NCI-H69 (cell line): Measurements from ENCODE around the gene CALHM3.

Source experiments
- DNase-seq: peaks from one replicate; lab custom pipeline; 2025; lab: John Stamatoyannopoulos, UW

CALHM3 gene

DNA sequence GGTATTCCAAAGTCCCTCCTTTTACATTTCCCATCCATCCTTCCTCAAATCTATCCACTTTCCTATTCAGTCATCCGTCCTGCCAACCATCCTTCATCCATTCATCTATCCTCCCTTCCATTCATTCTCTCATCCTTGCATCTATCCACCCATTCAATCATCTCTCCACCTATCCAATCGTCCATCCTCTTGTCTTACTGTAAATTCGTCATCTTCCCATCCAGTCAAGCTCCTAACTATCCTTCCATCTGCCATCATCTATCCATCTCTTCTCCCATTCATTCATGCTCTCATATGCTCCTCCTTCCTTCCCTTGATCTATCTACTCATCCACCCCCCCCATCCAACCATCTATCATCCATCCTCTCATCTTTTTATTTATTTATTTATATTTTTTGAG lies 5.0 kb downstream of the CALHM3 start:
- DNase-seq, result no peak

DNA sequence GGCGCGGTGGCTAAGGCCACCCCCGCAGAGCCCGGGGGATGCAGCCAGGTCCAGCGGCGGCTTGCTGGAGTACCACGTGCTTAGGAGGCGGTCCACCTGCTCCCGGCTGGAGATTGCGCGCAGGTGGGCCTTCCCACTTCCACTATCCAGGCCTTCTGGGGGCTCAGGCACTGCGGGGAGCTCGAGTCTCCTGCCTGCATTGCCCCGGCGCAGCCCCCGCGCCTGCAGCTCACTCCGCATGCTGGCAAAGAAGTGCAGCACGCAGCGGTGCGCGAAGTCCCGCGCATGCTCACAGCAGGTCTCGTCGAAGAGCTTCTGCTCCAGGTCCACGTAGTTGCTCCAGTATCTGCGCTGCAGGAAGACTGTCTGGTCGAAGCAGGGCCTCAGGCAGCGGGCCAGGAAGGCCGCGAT lies 5.8 kb downstream of the CALHM3 start:
- peak; percentile 75 for DNase-seq

DNA sequence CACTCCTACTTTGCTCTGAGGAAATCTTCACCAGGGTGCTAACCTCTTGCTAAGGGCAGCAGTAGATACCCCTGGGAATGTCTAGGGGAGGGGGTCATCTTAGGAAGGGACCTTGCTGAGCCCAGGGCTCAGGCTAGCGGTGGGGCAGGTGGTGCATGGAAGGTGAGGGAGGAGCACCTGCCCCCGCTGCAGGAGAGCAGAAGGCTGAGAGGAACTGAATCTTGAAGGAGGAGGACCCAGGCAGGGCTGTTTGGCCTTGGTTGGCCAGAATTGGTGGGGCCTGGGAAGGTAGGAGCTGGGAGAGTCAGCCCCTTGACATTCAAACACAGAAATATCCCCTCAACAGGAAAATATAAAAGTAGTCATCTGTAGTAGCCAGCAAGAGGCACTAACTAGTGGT lies 7.0 kb downstream of the CALHM3 start:
- DNase-seq, result no peak

DNA sequence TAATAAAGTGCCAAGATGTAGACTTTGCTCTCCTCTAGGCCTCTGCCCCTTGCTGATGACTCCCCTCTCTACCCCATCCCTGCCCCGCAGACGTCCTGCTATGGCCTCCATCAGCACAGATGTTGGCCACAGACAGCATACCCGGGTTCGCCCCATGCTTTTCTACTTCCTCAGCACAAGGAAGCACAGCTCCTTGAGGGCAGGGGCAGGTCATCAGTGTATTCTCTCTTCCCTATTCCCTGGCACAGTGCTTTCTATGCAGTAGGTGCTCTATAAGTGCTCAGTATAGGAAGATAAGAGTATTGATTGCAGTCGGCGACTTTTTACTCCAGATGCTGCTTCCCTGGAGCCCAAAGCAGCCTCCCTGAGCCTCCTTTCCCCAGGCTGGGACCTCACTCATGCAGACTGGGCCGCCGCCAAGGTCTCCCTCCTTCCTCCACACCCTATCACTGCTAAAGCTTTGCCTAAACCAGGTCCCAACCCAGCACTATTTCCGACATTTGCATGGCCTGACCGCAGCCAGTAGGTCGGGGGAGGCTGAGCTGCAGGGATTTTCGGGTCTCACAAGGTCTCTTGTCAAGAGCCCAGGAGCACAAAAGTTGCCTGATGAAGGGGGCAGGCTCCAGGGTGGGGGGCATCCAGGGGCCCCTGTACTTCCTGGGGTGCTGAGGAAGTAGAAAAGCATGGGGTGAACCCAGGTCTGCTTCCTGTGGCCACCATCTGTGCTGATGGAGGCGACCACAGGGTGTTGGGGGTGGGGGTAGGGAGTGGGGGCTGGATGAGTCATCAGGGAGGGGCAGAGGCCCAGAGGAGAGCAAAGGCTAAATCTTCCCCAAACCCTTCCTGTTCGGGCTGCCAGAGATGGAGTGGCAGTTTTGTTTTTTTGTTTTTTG lies 8.0 kb downstream of the CALHM3 start:
- DNase-seq, result no peak

DNA sequence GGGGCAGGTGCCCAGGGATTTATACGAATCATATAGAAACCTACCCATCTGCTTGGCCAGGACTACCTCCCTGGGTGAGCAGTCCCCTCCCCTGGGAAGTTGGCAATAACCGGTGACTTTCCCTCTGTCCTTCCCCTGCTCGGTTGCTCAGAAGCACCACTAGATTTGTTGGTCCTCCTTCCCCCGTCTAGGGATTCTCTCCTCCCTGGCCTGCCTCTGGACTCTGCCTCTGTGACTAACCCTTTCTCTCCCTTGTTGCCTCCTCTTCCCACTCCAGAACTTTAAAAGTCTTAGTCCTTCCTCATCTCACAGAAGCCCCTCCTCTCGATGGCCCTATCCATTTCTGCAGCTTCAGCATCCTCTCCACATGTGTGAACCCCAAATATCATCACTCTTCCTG lies 9.8 kb downstream of the CALHM3 start:
- no peak for DNase-seq

DNA sequence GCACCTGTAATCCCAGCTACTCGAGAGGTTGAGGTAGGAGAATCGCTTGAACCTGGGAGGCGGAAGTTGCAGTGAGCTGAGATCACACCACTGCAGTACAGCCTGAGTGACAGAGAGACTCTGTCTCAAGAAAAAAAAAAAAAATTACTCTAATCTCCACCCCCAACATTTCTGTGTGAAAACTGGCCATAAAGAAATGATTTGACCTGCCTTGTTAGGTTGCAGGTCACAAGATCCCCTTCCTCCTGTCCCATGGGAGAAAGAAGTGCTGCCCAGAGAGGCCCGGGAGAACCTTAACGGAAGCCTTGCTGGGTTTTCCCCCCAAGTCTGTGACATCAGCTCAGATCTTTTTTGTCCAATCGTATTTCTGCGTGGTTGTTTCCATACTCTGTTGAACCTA lies 11.6 kb downstream of the CALHM3 start:
- DNase-seq, result no peak

DNA sequence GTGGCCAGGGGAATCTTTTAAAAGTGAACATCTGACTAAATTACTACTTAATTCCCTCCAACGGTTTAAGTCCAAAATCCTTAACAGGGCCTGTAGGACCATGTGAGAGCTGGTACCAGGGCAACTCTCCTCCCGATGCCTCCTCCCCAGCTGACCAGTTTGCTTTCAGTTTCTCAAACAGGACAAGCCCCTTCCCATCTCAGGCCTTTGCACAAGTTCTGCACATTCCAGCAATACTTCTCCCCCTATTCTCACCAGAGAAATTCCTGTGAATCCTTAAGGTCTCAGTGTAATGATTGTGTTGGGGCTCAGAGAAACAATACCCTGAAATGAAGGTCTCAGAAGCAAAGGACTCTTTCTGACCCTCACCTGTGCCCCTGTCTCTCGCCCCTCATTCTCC lies 12.3 kb downstream of the CALHM3 start:
- no peak for DNase-seq

DNA sequence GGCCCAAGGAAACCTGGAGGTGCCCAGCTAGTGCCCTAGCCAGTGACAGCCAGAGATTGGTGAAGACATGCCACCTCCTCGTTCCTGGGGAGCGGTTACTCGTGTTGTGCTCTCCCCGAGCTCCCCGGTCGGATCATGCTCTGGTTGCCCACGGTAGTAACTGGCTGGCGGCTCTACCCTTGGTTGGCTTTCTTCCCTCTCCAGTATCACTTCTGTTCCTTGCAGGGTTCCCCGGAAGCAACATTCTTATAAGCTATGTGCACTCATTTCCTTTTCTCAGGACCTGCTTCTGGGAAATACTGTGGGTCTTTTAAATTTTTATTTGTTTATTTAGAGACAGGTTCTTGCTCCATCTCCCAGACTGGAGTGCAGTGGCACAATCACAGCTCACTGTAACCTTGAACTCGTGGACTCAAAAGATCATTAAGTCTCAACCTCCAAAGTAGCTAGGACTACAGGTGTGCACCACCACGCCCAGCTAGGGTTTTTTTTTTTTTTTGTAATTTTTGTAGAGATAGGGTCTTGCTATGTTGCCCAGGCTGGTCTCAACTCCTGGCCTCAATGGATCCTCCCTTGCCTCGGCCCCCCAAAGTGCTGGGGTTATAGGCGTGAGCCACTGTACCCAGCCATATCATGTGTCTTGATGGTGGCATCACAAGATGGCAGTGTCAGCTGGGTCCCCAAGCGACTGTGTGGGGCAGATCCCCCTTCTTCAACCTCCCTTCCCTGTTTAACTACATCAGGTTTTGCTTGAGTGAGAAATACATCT lies 13.4 kb downstream of the CALHM3 start:
- no peak for DNase-seq

DNA sequence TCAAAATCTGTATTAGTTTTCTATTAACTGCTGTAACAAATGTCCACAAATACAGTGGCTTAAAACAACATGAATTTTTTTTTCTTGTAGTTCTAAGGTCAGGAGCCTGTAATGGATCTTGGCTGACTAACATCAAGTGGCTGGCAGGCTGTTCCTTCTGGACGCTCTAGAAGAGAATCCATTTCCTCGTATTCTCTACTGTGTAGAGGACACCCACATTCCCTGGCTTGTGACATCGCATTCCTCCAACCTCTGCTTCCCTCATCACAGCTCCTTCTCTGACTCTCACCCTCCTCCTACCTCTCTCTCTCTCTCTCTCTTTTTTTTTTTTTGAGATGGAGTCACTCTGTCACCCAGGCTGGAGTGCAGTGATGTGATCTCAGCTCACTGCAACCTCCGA lies 15.5 kb downstream of the CALHM3 start:
- DNase-seq, result no peak

DNA sequence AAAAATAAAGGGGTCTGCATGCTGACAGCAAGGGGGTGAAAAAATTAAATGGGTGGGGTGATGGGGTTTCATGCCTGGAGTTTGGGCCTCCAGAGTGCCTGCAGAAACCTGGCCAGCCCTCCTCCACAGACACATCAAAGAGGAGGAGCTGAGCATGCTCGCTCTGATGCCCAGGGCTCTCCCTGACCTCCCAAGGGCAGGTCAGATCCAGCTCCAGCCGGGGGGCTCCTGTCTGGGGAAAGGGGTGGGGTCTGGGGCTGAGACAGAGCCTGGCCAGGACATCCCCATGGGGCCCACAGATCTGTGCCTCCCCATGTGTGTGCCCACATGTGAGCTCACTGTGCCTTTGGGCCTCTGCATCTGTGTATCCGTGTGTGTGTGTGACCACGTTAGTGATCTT lies 19.4 kb downstream of the CALHM3 start:
- DNase-seq, result no peak

DNA sequence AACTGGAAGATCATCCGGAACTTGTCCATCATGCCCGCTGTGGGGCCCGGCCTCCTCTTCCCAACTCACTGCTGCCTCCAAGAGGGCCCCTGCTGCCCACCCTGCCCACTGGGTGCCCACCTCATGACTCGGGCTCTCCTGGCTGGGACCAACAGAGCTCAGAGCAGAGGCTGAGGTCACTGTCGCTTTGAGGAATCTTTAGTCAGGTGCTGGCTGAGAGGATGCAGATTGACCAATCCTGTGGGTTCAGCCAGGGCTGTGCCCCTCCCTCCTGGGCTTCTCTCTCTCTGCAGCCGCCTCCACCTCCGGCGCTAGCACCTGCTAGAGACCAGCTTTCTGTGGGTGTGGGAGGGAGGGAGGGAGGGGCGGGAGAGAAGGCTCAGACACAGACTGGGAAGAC lies 20.3 kb downstream of the CALHM3 start, which contains the start of gene CALHM1:
Gene CALHM1 (minus strand): TSS at position 181 of the 400 bp plus-strand sequence. CDS start 149 bp downstream, at position 32.
- peak; percentile 67 for DNase-seq

DNA sequence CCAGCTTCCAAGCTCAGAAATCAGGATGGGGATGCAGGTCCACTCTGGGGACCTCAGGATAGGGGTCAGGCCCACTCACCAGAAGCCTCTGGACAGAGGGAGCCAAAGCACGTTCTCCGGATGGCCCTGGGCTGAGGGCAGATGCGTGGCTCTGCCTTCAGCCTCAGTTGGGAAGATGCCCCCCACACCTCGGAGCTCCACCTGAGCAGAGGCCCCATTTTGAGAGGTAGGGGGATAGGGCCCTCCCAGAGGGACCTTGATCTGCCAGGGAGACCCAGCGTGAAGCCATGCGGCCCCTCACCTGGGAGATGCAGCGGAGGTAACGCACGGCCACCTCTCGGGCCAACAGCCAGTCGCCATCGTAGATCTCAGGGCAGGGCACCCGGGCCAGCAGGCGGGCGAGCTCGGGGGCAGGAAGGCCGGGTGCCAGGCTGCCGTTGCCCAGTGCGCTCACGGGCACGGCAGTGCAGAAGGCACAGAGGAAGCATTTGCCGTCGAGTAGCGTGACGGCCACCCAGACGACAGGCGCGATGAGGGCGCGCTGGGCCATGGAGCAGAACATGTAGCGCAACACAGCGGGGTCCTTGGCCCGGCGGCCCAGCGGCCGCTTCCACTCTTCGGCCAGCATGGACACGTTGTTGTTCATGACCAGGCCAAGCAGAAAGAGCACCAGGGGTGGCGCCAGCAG lies 21.0 kb downstream of the CALHM3 start:
- no peak for DNase-seq

DNA sequence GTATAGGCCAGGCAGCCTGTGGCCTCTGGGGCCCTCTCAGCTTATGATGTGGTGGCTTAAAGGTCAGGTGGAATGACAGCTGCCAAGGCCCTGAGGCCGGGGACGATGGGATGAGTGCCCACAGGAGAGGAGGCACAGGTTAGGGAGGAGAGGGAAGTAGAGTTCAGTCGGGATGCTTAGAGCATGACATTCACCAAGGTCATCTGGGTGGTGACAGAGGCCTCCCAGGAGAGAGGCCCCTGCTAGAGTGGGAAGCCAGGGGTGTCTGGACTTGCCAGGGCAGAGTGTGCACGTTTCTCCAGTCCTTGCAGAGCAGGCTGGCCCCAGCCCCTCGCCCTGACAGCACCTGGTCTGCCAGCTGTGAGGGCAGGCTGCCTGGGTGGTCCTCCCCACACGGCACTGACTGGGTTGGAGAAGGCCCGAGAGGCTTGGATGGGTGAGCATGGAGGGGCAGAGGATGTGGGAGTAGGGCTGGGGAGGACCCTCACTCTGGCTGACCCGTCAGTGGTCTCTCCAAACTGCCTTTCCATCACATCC lies 21.8 kb downstream of the CALHM3 start:
- no peak for DNase-seq

DNA sequence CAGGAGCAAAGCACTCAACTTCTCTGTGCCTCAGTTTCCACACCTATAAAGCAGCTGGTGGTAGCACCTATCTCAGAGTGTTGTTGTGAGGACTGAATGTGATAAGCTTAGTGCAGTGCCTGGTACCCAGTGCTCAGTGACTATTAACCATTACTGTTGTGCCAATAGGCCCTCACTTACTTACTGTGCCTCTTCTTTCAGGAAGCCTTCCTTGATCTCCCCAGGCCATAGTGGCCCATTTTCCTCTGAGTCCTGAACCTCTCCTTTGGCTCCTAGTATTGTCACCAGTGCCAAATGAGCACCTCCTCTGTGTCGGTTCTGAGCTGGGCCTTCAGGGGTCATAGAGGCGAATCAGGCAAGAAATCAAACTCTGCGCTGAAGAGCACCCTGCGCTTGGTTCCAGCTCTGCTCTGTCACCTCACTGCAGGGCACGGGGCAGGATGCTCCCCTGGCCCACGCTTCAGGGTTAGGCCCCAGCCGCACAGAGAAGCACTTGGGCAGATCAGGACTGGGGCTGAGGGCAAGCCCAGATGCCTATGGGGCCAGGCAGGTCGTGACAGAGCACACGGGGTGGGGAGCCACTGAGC lies 22.9 kb downstream of the CALHM3 start:
- no peak for DNase-seq

DNA sequence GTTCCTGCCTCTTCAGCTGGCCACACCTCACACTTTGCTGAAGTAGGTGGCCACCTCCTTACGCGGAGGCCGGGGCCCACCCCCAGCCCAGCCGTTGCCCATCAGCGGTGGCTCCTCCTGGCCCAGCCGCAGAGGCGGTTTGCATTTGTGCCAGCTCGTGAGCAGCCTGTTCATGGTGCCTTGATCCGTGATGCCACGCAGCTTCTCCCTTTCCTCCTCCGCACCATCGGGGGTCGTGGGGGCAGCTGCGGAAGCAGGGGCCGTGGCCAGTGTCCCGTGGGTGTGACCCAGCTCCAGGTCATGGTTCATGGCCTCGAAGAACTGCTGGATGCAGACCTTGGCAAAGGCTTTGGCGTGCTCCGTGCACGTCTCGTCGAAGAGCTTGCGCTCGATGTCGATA lies 23.8 kb downstream of the CALHM3 start:
- no peak for DNase-seq

DNA sequence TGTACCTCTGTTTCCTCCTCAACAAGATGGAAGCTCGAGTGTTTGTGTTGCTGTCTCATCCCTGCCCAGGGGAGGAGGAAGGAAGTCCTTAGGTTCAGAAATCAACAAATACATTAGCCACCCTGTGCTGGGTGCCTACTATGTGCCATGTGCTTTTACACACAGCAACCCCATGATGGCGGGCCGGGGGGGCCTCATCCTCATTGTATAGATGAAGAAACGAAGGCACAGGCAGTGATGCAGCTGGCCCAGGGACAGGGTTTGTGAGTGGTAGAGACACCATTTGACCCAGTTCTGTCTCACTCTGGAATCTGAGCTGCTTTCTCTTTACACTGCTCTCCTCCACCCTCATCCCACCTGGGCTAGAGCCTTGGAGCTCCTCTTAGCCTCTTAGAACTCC lies 25.0 kb downstream of the CALHM3 start:
- no peak for DNase-seq

DNA sequence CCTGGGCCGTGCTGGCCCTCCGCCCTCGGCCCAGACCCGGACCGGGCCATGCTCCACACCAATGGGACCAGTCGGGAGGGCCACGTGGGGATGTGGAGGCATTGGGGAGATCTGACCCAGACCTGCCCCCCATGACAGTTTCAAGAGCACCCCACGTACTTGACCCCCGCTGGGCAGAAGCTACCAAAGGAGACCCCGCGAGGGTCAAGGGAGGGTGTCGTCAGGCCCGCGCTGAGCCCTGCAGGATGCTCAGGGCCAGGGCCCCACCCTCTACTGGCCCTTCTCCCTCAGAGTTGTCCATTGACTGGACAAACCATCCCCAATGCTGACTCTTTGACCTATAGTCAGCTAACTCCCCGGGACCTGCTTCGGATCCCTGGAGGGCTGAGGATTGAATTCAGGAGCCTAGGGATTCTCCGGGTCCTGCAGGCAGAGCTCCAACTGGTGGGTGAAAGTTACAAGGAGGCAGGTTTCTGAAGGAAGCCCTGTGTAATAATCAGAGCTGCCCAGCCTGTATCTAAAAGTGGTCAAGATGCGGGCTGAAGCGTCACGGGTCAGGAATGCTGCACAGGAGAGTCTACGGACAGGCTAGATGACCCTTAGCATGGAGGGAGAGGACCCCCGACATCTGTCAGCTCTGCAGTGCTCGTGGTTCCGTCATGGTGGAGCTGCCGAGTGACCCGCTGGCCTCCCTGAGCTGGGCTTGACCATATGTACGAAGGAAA lies 26.4 kb downstream of the CALHM3 start:
- DNase-seq, result no peak

DNA sequence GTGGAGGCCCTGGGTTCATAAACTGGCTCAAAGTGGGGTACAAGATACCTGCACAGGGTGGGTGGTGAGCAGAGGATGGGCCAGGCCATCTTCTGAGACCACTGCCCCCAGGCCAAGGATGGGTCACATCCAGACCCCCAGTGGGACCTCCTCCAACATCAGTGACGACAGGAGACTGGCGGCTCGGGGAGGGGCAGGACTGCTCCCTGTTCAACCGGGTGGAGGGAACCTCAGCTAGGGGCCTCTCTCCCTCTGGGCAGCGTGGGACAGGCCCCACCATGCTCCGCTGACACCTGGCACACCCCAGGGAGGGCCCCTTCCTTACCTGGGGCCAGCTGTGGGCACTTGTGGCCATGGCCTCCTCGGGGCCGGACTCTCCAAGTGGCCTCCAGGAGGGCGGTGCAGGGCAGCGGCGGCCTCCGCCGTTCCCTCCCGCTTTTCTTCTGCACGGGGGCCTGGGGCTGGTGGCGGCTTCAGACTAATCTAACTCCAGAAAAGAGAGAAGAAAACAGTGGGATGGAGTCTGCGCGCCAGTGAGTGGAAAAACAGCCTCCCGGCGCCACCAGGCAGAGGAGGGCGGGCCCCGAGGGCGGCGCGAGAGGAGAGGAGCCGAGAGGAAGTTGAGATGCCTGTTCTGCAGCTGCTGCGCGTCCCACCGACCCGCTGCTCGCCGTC lies 27.1 kb downstream of the CALHM3 start, which contains the start of gene CALHM2:
Gene CALHM2 (minus strand): TSS at position 540 of the 675 bp plus-strand sequence. CDS start 2,429 bp downstream, outside the sequence.
- peak; percentile 77 for DNase-seq

DNA sequence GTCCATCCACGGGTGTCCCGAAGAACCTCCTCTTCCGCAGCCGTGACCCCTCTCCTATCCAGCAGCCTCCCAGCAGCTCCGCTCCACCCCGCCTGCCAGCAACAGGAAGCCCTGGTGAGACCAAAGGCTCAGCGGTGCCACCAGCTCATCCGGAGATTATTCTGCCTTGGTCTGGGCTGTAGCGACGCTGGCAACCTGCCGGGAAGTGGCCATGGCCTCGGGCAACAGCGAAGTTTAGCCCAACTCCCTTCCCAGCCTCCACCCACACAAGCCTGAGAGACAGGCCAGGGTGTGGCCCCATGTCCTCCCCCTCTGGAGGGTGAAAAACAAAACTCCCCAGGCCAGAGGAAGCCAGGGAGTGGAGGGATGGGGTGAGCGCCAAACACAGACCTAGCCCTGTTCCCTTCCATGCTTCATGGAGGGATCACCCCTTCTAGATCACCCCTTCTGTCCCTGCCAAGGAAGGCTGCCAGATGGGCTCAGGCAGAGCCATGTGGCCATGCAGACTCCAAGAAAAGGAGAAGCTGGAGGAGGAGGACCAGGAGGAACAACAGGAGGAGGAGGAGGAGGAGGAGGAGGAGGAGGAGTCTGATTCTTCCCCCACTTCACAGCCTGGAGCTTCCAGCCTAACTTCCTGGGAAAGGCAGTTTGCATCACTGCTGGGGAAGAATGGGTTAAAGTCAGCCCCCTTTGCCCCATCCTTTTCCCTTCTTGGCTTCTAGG lies 27.8 kb downstream of the CALHM3 start:
- peak; percentile 82 for DNase-seq

DNA sequence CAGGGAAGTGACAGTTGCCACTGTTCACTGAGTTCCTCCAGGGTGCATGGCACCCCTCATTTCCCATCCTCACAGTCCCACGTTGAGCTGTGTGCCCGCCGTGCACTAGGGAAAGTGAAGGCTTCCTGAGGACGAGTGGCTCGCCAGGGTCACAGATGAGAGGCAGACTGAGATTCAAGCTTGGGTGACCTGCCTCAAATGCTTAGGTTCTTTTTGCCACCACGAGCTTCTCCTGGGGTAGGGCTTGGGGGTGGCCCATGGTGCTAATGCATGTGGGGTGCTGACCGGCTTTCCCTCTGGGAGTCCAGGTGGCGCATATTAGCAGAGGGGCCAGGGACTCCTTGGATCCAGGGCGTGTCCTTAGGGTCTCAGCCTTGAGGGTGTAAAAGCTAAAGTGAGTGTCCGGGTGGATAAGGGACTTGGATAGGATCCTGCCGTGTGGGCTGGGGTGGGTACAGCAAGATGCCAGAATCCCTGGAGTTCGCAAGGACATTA lies 28.8 kb downstream of the CALHM3 start:
- no peak for DNase-seq
